Regular cardiac myocyte (primary cell): ENCODE data around the gene ADGRG1. TPM values are rescaled to one million over a fixed set of nuclear protein-coding genes. Genes with fewer than 3 reads are reported as not detected.

Source experiments
- total RNA-seq: library from RNA; depleted of rRNA; stranded (reverse); fragments of >200 nt; gene quantifications from 2 replicates; pipeline ENCODE4 v1.2.3, GENCODE V29; 2014

Gene ADGRG1
- total RNA-seq, result 4.5 and 6.1 TPM in 2 replicates

DNA sequence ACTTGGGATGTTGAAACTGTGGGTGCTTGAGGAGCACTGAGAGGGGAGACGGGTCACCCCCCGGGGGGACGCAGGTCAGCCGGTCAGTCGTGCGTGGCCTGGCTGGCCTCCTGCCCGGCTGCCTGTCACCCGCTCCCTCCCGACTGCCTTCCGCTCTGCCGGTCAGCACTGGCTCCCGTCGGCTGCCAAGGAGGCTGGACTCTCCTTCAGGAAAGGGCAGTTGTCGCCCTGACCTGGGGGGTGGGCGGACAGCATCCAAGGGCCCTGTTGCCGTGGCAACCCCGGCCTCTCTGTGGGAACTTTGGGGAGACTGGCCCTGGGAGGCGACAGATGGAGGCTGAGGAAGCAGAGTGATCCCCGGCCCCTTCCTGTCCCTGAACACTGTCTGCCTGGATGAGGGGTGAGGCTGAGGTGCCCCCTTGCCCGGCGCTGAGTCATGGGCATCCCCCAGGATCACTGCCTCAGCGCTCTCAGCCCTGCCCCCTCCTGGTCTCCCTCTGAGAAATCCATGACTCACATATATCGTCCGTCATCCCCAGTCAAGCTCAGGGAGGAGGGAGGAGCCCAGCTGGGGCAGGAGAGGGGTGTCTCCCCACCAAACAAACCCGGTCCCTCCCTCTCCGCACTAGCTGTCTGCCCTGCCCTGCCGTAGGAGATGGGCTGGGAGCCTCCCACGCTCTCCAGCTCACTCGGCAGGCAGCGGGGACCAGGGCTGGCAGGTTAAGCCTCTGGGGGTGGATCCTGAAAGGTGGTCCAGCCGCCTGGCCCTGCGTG lies at the start of gene ADGRG1:
Gene ADGRG1, plus strand, starts transcription at position 623 of the 774 bp plus-strand sequence. CDS start 21,658 bp downstream, outside the sequence.

DNA sequence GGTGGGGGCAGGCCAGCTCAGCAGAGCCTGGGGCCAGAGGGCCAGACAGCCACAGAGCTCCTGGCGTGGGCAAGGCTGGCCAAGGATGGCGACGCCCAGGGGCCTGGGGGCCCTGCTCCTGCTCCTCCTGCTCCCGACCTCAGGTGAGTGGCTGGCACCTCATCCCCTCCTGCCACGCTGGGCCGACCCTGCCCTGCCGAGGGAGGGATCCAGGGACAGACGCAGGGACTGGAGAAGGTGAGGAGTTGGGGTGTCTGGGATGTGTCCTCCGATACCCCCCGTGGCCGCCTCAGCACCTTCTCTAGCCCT lies 39.8 kb downstream of the ADGRG1 start, which contains the start of gene ADGRG3:
Gene ADGRG3, plus strand, starts transcription at position 44 of the 309 bp plus-strand sequence. Its CDS starts 42 bp downstream, at position 86.

DNA sequence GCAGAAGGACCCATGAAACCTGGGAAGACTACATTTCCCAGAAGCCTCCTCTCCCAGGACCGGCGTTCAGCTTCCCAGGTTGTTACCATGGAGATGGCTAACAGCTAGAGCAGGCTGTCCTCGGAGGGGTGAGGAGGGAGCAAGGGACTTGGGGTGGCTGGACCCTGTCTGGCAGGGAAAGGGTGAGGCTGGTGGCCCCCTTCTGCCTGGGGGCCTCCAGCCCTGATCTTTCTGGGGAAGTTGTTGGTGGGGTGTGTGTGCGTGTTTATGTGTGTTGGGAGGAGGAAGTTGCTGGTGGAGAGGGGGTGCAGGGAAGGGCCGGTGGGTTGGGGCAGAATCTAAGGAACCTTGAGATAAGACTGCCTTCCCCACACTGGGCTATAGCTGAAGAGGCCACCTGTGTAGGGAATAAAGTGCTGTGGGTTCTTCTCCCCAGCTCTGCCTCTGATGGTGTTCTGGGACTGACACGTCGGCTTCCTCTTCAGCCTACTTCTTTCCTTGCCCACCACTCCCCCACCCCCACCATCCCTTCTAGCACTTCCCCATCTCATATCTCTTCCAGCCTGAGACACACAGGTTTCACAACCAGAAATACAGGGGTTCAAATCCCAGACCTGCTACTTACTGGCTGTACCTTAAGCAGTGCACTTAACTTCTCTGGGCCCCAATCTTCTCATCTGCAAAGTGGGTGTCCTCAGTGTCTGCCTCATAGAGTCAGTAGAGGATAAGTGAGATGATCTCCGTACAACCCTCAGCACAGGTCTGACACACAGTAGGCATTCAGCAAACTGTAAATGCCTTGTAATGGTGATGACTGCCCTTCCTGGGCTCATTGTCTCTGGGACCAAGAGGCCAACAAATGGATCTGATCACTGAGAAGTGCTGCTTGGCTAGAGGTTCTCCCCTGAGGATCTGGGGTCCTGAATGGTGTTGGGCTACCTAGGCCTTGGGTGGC lies 66.6 kb downstream of the ADGRG1 start, which contains the start of gene DRC7:
Gene DRC7, plus strand, starts transcription at position 82 of the 955 bp plus-strand sequence. CDS start 3,144 bp downstream, outside the sequence.

Other genes with a start within 250 kb of the ADGRG1 start
- gene CCL17, start 223.9 kb upstream of the ADGRG1 start, total RNA-seq, result not detected in 2 replicates
- 37.2 and 41.8 TPM in 2 replicates for gene CIAPIN1, start 181.2 kb upstream of the ADGRG1 start, total RNA-seq
- gene COQ9, start 181.2 kb upstream of the ADGRG1 start, total RNA-seq, result 33.8 and 43.5 TPM in 2 replicates
- gene POLR2C, start 166.0 kb upstream of the ADGRG1 start, total RNA-seq, result 113 and 150 TPM in 2 replicates
- 33.8 and 47.7 TPM in 2 replicates for gene DOK4, start 142.1 kb upstream of the ADGRG1 start, total RNA-seq
- 12.7 and 20.3 TPM in 2 replicates for gene CCDC102A, start 92.1 kb upstream of the ADGRG1 start, total RNA-seq
- gene ADGRG5, start 86.0 kb upstream of the ADGRG1 start, total RNA-seq, result not detected in 2 replicates
- gene ADGRG3, start 39.7 kb downstream of the ADGRG1 start, total RNA-seq, result not detected in 2 replicates
- gene DRC7, start 66.2 kb downstream of the ADGRG1 start, total RNA-seq, result 0.38 TPM in 1 of 2 replicates, not detected in the other
- 19.2 and 25.5 TPM in 2 replicates for gene KATNB1, start 107.1 kb downstream of the ADGRG1 start, total RNA-seq
- 45.7 and 56.9 TPM in 2 replicates for gene KIFC3, start 173.9 kb downstream of the ADGRG1 start, total RNA-seq